Measurements from ENCODE around the gene MTUS2.

GRCh38 chr13:29271606-29272005, 451.5 kb downstream of the MTUS2 start:
- TF ChIP-seq CTCF (IDR thresholded peaks at IDR 0.05) (no peak), EZH2phosphoT487 (IDR thresholded peaks at IDR 0.05) (no peak)

Measured in neural progenitor cell (in vitro differentiated cells).